GM21423 (cell line): ENCODE data around the gene TTLL1.

Source experiments
- ATAC-seq: cut with Tn5 transposase; IDR thresholded peaks from one replicate; pipeline ENCODE4 v1.9.1; 2021; ENCODE audit warnings: mild to moderate bottlenecking, moderate library complexity; ENCODE audit not compliant: unreplicated experiment

TTLL1 gene

GRCh38 chr22:43014869-43015676 lies 74.1 kb downstream of the TTLL1 start, which contains the start of gene PACSIN2:
PACSIN2 (minus strand) TSS chr22:43015149; CDS start chr22:42912080, 103,069 bp downstream.
- peak; percentile 89 for ATAC-seq

- ATAC-seq = peak; percentile 14
These were observed 74.8 kb downstream of the TTLL1 start for GRCh38 chr22:43014316-43014868.

GRCh38 chr22:43013355-43014315 lies 75.6 kb downstream of the TTLL1 start:
- ATAC-seq = peak; percentile 23

- ATAC-seq = no peak
These were observed 76.8 kb downstream of the TTLL1 start for GRCh38 chr22:43012390-43012789.

GRCh38 chr22:43011079-43011478 lies 78.1 kb downstream of the TTLL1 start:
- ATAC-seq = no peak

GRCh38 chr22:43009444-43009843 lies 79.7 kb downstream of the TTLL1 start:
- ATAC-seq = no peak

GRCh38 chr22:43008921-43009320 lies 80.3 kb downstream of the TTLL1 start:
- no peak for ATAC-seq

GRCh38 chr22:43008509-43008908 lies 80.7 kb downstream of the TTLL1 start:
- no peak for ATAC-seq

- no peak for ATAC-seq
These were observed 81.6 kb downstream of the TTLL1 start for GRCh38 chr22:43007519-43008102.

- no peak for ATAC-seq
These were observed 82.4 kb downstream of the TTLL1 start for GRCh38 chr22:43006753-43007152.

GRCh38 chr22:43006016-43006505 lies 83.1 kb downstream of the TTLL1 start:
- no peak for ATAC-seq

- no peak for ATAC-seq
These were observed 84.1 kb downstream of the TTLL1 start for GRCh38 chr22:43005106-43005505.

- ATAC-seq = no peak
These were observed 84.7 kb downstream of the TTLL1 start for GRCh38 chr22:43004362-43005035.

GRCh38 chr22:43002202-43002586 lies 87.0 kb downstream of the TTLL1 start:
- no peak for ATAC-seq

GRCh38 chr22:43001271-43002201 lies 87.7 kb downstream of the TTLL1 start:
- ATAC-seq = no peak

GRCh38 chr22:43000441-43001175 lies 88.6 kb downstream of the TTLL1 start:
- no peak for ATAC-seq

GRCh38 chr22:42997582-42998090 lies 91.6 kb downstream of the TTLL1 start:
- ATAC-seq = no peak

- ATAC-seq = no peak
These were observed 92.4 kb downstream of the TTLL1 start for GRCh38 chr22:42996646-42997365.
